H1 (cell line): Measurements from ENCODE around the gene CELF2. TPM values are rescaled to one million over a fixed set of nuclear protein-coding genes. Genes with fewer than 3 reads are reported as not detected.

Experiments
- CTCF ChIA-PET: fragments of 300-600 bp; sonication (Branson Sonifier 250); formaldehyde crosslinking; loops from one replicate; lab custom pipeline; 2021; ENCODE audit not compliant: partially characterized antibody; lab: Charles Lee
- POLR2A ChIA-PET: fragments of 300-600 bp; sonication (Branson Sonifier 250); formaldehyde crosslinking; loops from one replicate; lab custom pipeline; 2021; ENCODE audit warnings: inconsistent platforms; ENCODE audit not compliant: partially characterized antibody; lab: Charles Lee
- DNase-seq, 2 experiments: peaks; one replicate each; pipeline versions ENCODE4 v3.0.0 to v3.0.0-alpha.2; 2010 to 2022; ENCODE audit warnings: low spot score in 2 of 2, low read depth in 1 of 2, mixed read lengths in 1 of 2
- FAIRE-seq: peaks from 2 replicates; lab custom pipeline; 2011; peaks lifted over from hg19 to GRCh38; lab: Jason Lieb, UNC
- H2AFZ ChIP-seq: 2 replicates; pipeline ENCODE4 v1.8.1; 2012; ENCODE audit warnings: low read length, inconsistent platforms
- H2AK5ac ChIP-seq: 2 replicates; pipeline ENCODE4 v1.6.1; 2013; ENCODE audit warnings: low read depth, low read length
- H2BK120ac ChIP-seq: replicated peaks from 2 replicates; pipeline ENCODE3; 2013; ENCODE audit warnings: low read depth, low read length, inconsistent platforms
- H2BK12ac ChIP-seq: 2 replicates; pipeline ENCODE4 v1.6.1; 2013; ENCODE audit warnings: low read depth, low read length
- H2BK15ac ChIP-seq: 2 replicates; pipeline ENCODE4 v1.6.1; 2013; ENCODE audit warnings: low read length
- H2BK20ac ChIP-seq: 2 replicates; pipeline ENCODE4 v1.6.1; 2013; ENCODE audit warnings: low read length
- H2BK5ac ChIP-seq: 2 replicates; pipeline ENCODE4 v1.6.1; 2013; ENCODE audit warnings: low read depth, low read length
- H3K14ac ChIP-seq: 2 replicates; pipeline ENCODE4 v1.6.1; 2013; ENCODE audit warnings: inconsistent platforms; ENCODE audit not compliant: insufficient read length
- H3K18ac ChIP-seq: 2 replicates; pipeline ENCODE4 v1.6.1; 2013; ENCODE audit warnings: low read length; ENCODE audit errors: extremely low read depth
- H3K23ac ChIP-seq: 2 replicates; pipeline ENCODE4 v1.6.1; 2013; ENCODE audit warnings: inconsistent platforms; ENCODE audit not compliant: insufficient read length
- H3K23me2 ChIP-seq: 2 replicates; pipeline ENCODE4 v1.6.1; 2013; ENCODE audit warnings: low read depth, low read length
- H3K27ac ChIP-seq: 2 replicates; pipeline ENCODE4 v1.6.1; 2011; ENCODE audit warnings: low read depth, low read length, inconsistent platforms
- H3K27me3 ChIP-seq, 4 experiments: replicated peaks in 1 of 4; 1 replicate in 1 of 4; 2 replicates in 3 of 4; pipeline versions ENCODE4 v1.6.1 to v1.8.1; 2011 to 2013; ENCODE audit warnings: low read length in 3 of 4, mild to moderate bottlenecking in 3 of 4, inconsistent platforms in 2 of 4, mixed read lengths in 2 of 4, moderate library complexity in 1 of 4; ENCODE audit not compliant: control insufficient read depth in 3 of 4, insufficient read depth in 3 of 4; ENCODE audit errors: extremely low read depth in 1 of 4
- H3K36me3 ChIP-seq, 4 experiments: 2 replicates each; pipeline versions ENCODE4 v1.6.1 to v1.8.1; 2011 to 2013; ENCODE audit warnings: mild to moderate bottlenecking in 4 of 4, low read length in 3 of 4, moderate library complexity in 2 of 4, control low read depth in 1 of 4, inconsistent platforms in 1 of 4; ENCODE audit not compliant: insufficient read depth in 4 of 4, control insufficient read depth in 2 of 4
- H3K4ac ChIP-seq: replicated peaks from 2 replicates; pipeline ENCODE3; 2013; ENCODE audit warnings: low read length, low read depth, mixed read lengths, inconsistent platforms; ENCODE audit not compliant: insufficient read length
- H3K4me1 ChIP-seq, 4 experiments: replicated peaks in 1 of 4; 1 replicate in 1 of 4; 2 replicates in 3 of 4; pipeline versions ENCODE4 v1.6.1 to v1.8.1; 2011 to 2013; ENCODE audit warnings: low read length in 3 of 4, inconsistent platforms in 2 of 4, mixed read lengths in 1 of 4; ENCODE audit not compliant: insufficient read depth in 4 of 4, control insufficient read depth in 3 of 4
- H3K4me2 ChIP-seq, 2 experiments: 2 replicates each; pipeline versions ENCODE4 v1.6.1 to v1.8.1; 2011 to 2013; ENCODE audit warnings: low read depth in 2 of 2, low read length in 2 of 2, control low read depth in 1 of 2, inconsistent platforms in 1 of 2, mild to moderate bottlenecking in 1 of 2; ENCODE audit not compliant: insufficient read depth in 1 of 2
- H3K4me3 ChIP-seq, 4 experiments: fragments of 200-600, 300-600 bp in 1 of 4; sonication (generic), shearing (Covaris generic), sonication (Bioruptor Twin) in 1 of 4; 2 replicates each; pipeline versions ENCODE4 v1.5.1 to v1.8.1; 2011 to 2016; ENCODE audit warnings: low read length in 4 of 4, low read depth in 3 of 4, control low read depth in 2 of 4, inconsistent platforms in 2 of 4, mild to moderate bottlenecking in 2 of 4, mixed read lengths in 1 of 4, moderate library complexity in 1 of 4; ENCODE audit not compliant: insufficient read depth in 2 of 4; ENCODE audit errors: extremely low read depth in 1 of 4
- H3K56ac ChIP-seq: replicated peaks from 2 replicates; pipeline ENCODE3; 2013; ENCODE audit warnings: low read depth, mild to moderate bottlenecking, mixed read lengths, low read length, inconsistent platforms; ENCODE audit not compliant: insufficient read length
- H3K79me1 ChIP-seq: 2 replicates; pipeline ENCODE4 v1.6.1; 2013; ENCODE audit warnings: low read depth, low read length, control low read depth
- H3K79me2 ChIP-seq, 2 experiments: 2 replicates each; pipeline versions ENCODE4 v1.6.1 to v1.8.1; 2012 to 2013; ENCODE audit warnings: low read length in 2 of 2, mild to moderate bottlenecking in 2 of 2, inconsistent platforms in 1 of 2; ENCODE audit not compliant: insufficient read depth in 2 of 2, control insufficient read depth in 1 of 2
- H3K9ac ChIP-seq, 4 experiments: replicated peaks in 1 of 4; 1 replicate in 1 of 4; 2 replicates in 3 of 4; pipeline versions ENCODE4 v1.6.1 to v1.8.1; 2011 to 2013; ENCODE audit warnings: low read depth in 3 of 4, low read length in 3 of 4, control low read depth in 2 of 4, mild to moderate bottlenecking in 2 of 4, moderate library complexity in 2 of 4, inconsistent platforms in 1 of 4; ENCODE audit errors: extremely low read depth in 1 of 4
- H3K9me3 ChIP-seq, 2 experiments: 2 replicates each; pipeline versions ENCODE4 v1.6.1 to v1.8.1; 2012 to 2013; ENCODE audit warnings: mild to moderate bottlenecking in 2 of 2, moderate library complexity in 2 of 2, control low read depth in 1 of 2, inconsistent platforms in 1 of 2, low read depth in 1 of 2, low read length in 1 of 2, mixed read lengths in 1 of 2; ENCODE audit not compliant: insufficient read depth in 2 of 2
- H4K20me1 ChIP-seq, 2 experiments: replicated peaks in 1 of 2; 2 replicates each; pipeline versions ENCODE3 to v1.8.1; 2011 to 2013; ENCODE audit warnings: inconsistent platforms in 2 of 2, low read length in 2 of 2, mild to moderate bottlenecking in 1 of 2; ENCODE audit not compliant: insufficient read depth in 2 of 2, control insufficient read depth in 1 of 2
- H4K5ac ChIP-seq: 2 replicates; pipeline ENCODE4 v1.6.1; 2013; ENCODE audit warnings: low read length, low read depth, mixed read lengths, inconsistent platforms; ENCODE audit not compliant: insufficient read length
- H4K8ac ChIP-seq: 2 replicates; pipeline ENCODE4 v1.8.0; 2013; ENCODE audit warnings: mild to moderate bottlenecking, moderate library complexity, low read length, inconsistent platforms; ENCODE audit not compliant: insufficient read depth; ENCODE audit errors: extremely low read depth
- H4K91ac ChIP-seq: replicated peaks from 2 replicates; pipeline ENCODE3; 2013; ENCODE audit warnings: low read length, mixed read lengths, inconsistent platforms; ENCODE audit not compliant: insufficient read length
- BACH1 ChIP-seq: IDR thresholded peaks from 2 replicates; pipeline ENCODE4 v1.6.1; 2012; ENCODE audit warnings: low read length, improper control_type of control experiment
- CTCF ChIP-seq, 3 experiments: IDR thresholded peaks; 1 replicate in 2 of 3; 2 replicates in 1 of 3; pipeline versions ENCODE4 v1.5.1 to v1.6.1; 2011; ENCODE audit warnings: low read length in 3 of 3, mild to moderate bottlenecking in 3 of 3, inconsistent platforms in 2 of 3, low read depth in 1 of 3, moderate library complexity in 1 of 3; ENCODE audit not compliant: insufficient read depth in 1 of 3; ENCODE audit errors: control extremely low read depth in 1 of 3
- RAD21 ChIP-seq, 2 experiments: IDR thresholded peaks in 1 of 2; conservative IDR thresholded peaks in 1 of 2; 2 replicates each; pipeline ENCODE4 v1.6.1; 2011; ENCODE audit warnings: low read depth in 2 of 2, low read length in 2 of 2, improper control_type of control experiment in 1 of 2, inconsistent platforms in 1 of 2, mild to moderate bottlenecking in 1 of 2, moderate library complexity in 1 of 2
- WGBS, 2 experiments: shearing (Covaris generic) in 1 of 2; methylation state at CpG; one replicate each; pipeline versions ENCODE4 v1.1.6 to v1.1.7; 2013 to 2015; ENCODE audit warnings: low lambda C conversion rate in 2 of 2, mixed read lengths in 2 of 2, inconsistent platforms in 1 of 2, low coverage in 1 of 2, missing lambda C conversion rate in 1 of 2; ENCODE audit not compliant: insufficient replicate concordance in 2 of 2, insufficient coverage in 1 of 2, insufficient read length in 1 of 2; ENCODE audit errors: extremely low coverage in 1 of 2, missing lambda C conversion rate in 1 of 2; 5-methylcytosine and 5-hydroxymethylcytosine counted together
- polyA plus RNA-seq, 7 experiments: library from polyadenylated mRNA; depleted of rRNA in 3 of 7; stranded (reverse) in 5 of 7; unstranded in 2 of 7; fragments of >200 nt in 5 of 7; fragments of 200-250 nt in 2 of 7; gene quantifications; 1 replicate in 5 of 7; 2 replicates in 1 of 7; 4 replicates in 1 of 7; pipeline versions ENCODE4 v1.2.1 to v1.2.3, GENCODE V29; 2011 to 2013; ENCODE audit warnings: missing spikeins in 2 of 7, mixed read lengths in 2 of 7
- total RNA-seq: library from RNA; stranded (reverse); fragmentation: NEBNext Ultra II Directional; extraction: Animal tissue kit (Norgen Biotek cat#: 25700); gene quantifications from 2 replicates; pipeline ENCODE4 v1.2.1, GENCODE V29; 2021

The CELF2 gene
- total and polyA plus RNA-seq, 2 of the 8 experiments (the other 6 are each of a cell fraction or from before 2014, with no cell fraction given): 18.3 to 22.7 TPM

DNA sequence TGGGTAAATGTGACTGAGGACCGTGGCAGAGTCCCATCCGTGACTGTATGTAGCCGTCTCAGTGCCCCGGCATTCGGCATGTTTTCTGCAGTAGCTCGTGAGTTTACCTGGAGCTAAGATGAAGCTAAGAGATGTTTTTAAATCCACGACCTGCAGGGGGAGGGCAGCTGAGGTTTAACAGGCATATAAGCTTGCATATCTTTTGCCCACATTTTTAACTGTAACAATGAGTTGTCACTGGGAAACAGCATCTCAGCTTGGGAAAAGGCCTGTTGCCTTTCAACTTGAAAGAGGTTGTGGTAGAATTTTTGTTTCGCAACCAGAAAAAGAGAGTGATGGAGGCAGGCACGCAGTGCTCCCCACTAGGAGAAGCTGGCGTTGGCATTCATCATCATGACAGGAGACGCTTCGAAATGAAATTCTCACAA, 77.7 kb downstream of the CELF2 start:
- 0 out of 4 replicates have a peak, but pooled peaks cover 0 to 2% of the 10 kb centered on the region in 2 experiments for H3K79me2 ChIP-seq
- no peak overlapping the region for H2BK20ac ChIP-seq
- DNase-seq (no peak), FAIRE-seq (peak; percentile 63)
- no peak overlapping the region for H3K14ac ChIP-seq
- no peaks in the 10 kb centered on the region for H3K36me3 ChIP-seq
- peak in 1 of 3 experiments; percentile 50; a peak in 1 of 4 replicates for TF ChIP-seq CTCF (IDR thresholded peaks at IDR 0.05; ENCODE audit: control extremely low read depth in 1 of 3, insufficient read depth in 1 of 3, low read depth in 1 of 3, low read length in 3 of 3)
- TF ChIP-seq RAD21 (IDR thresholded peaks at IDR 0.05 in 1 of 2, conservative IDR thresholded peaks at IDR 0.05 in 1 of 2; ENCODE audit: low read depth in 2 of 2, low read length in 2 of 2): peak in 1 of 2 experiments; percentile 11; a peak in 1 of 4 replicates
- TF ChIP-seq BACH1: no peak
- no peak overlapping the region for H2BK15ac ChIP-seq
- H3K4ac ChIP-seq: no peak overlapping the region
- H3K4me2 ChIP-seq: peak overlapping the region; percentile 24 to 50; a peak in 3 of 4 replicates
- H3K9ac ChIP-seq: no peak overlapping the region
- POLR2A ChIA-PET: interaction anchor here (1.3 to 2.1 kb wide), 3 partner anchors 13 to 60 kb away, joined by 4 to 6 read pairs (median 4); no protein-coding TSS in a partner anchor
- H3K9me3 ChIP-seq: no peaks in the 10 kb centered on the region
- no peak overlapping the region for H3K56ac ChIP-seq
- WGBS, 2 experiments: 75% methylated on average over 12 of the region's 12 CpGs; no CpG with 5 or more reads in 1 of the 2 experiments
- no peaks in the 10 kb centered on the region for H4K20me1 ChIP-seq
- H4K5ac ChIP-seq: no peak overlapping the region
- CTCF ChIA-PET: interaction anchor here (0.9 to 5.6 kb wide), 22 partner anchors 9 to 359 kb away, joined by 3 to 20 read pairs (median 4); no protein-coding TSS in a partner anchor
- no peak overlapping the region for H4K8ac ChIP-seq
- H2AK5ac ChIP-seq: peak overlapping the region; percentile 8; the same call in 1 of the 2 replicates
- H3K23ac ChIP-seq: no peak overlapping the region
- peak overlapping the region; percentile 11 for H2BK12ac ChIP-seq
- peaks cover 9 to 20% (median 15%) of the 10 kb centered on the region in 4 experiments for H3K4me1 ChIP-seq
- no peak overlapping the region; a peak in 1 of 8 replicates for H3K4me3 ChIP-seq
- no peak overlapping the region for H3K27ac ChIP-seq
- peaks cover 4% of the 10 kb centered on the region; the same call in 1 of the 2 replicates for H3K79me1 ChIP-seq
- H2BK5ac ChIP-seq: 0 out of 2 replicates have a peak overlapping the region, but pooled peaks have one; percentile 12
- no peak overlapping the region for H2BK120ac ChIP-seq
- 0 out of 2 replicates have a peak overlapping the region, but pooled peaks have one; percentile 27 for H3K18ac ChIP-seq
- H2AFZ ChIP-seq: no peak overlapping the region
- no peaks in the 10 kb centered on the region; the same call in 1 of the 2 replicates for H3K23me2 ChIP-seq
- no peaks in the 10 kb centered on the region for H3K27me3 ChIP-seq
- no peak overlapping the region for H4K91ac ChIP-seq
